K562 (cell line): ENCODE data around the gene SETMAR. TPM values are rescaled to one million over a fixed set of nuclear protein-coding genes. Genes with fewer than 3 reads are reported as not detected.

Experiments used
- ATAC-seq: fragments of 200-7000 bp; cut with Tn5 transposase; 3 replicates; pipeline ENCODE4 v1.9.1; 2020; ENCODE audit warnings: moderate library complexity
- BruUV-seq: library from RNA; stranded (reverse); fragments of 400-500 nt; replicated peaks from 2 replicates; lab custom pipeline; 2021; lab: Mats Ljungman, UMichigan
- CTCF ChIA-PET: fragments of 300-600 bp; formaldehyde crosslinking; extraction: SDS; loops from one replicate; lab custom pipeline; 2021; ENCODE audit warnings: low intra/inter-chr PET ratio; lab: Yijun Ruan, JAX
- POLR2A ChIA-PET: fragments of 300-600, 350-650 bp; sonication (Branson Sonifier 250); formaldehyde crosslinking; extraction: SDS; loops from one replicate; lab custom pipeline; 2021; ENCODE audit warnings: antibody characterized with exemption, inconsistent platforms; lab: Yijun Ruan, JAX
- DNase-seq, 4 experiments: peaks; one replicate each; pipeline versions ENCODE4 v3.0.0 to v3.0.0-alpha.2; 2011 to 2018; ENCODE audit warnings: low spot score in 3 of 4, mixed read lengths in 3 of 4; ENCODE audit errors: extremely low read depth in 1 of 4
- FAIRE-seq: peaks from 2 replicates; lab custom pipeline; 2011; peaks lifted over from hg19 to GRCh38; lab: Jason Lieb, UNC
- H2AFZ ChIP-seq: 2 replicates; pipeline ENCODE4 v1.6.0; 2011; ENCODE audit warnings: low read depth, low read length, control low read depth, inconsistent platforms
- H3K27ac ChIP-seq: fragments of 200-600 bp; 3 replicates; pipeline ENCODE4 v1.8.0; 2011; ENCODE audit warnings: low read depth, mild to moderate bottlenecking, control low read depth, inconsistent platforms, low read length, moderate library complexity, mixed read lengths; ENCODE audit errors: extremely low read depth
- H3K27me3 ChIP-seq, 2 experiments: fragments of 300-600 bp in 1 of 2; 2 replicates in 1 of 2; 3 replicates in 1 of 2; pipeline versions ENCODE4 v1.6.0 to v1.8.0; 2011; ENCODE audit warnings: inconsistent platforms in 2 of 2, low read length in 2 of 2, mild to moderate bottlenecking in 1 of 2, mixed read lengths in 1 of 2, moderate library complexity in 1 of 2; ENCODE audit not compliant: control insufficient read depth in 2 of 2, insufficient read depth in 2 of 2
- H3K36me3 ChIP-seq: fragments of 300-600 bp; 3 replicates; pipeline ENCODE4 v1.8.0; 2011; ENCODE audit warnings: mild to moderate bottlenecking, low read length, inconsistent platforms; ENCODE audit not compliant: control insufficient read depth, insufficient read depth
- H3K4me1 ChIP-seq, 2 experiments: fragments of 200-600 bp in 1 of 2; replicated peaks in 1 of 2; 2 replicates in 1 of 2; 3 replicates in 1 of 2; pipeline versions ENCODE4 v1.5.1 to v1.8.0; 2011; ENCODE audit warnings: inconsistent platforms in 2 of 2, low read length in 2 of 2, mild to moderate bottlenecking in 1 of 2, mixed read lengths in 1 of 2, moderate library complexity in 1 of 2; ENCODE audit not compliant: control insufficient read depth in 2 of 2, insufficient read depth in 2 of 2
- H3K4me2 ChIP-seq: 2 replicates; pipeline ENCODE4 v1.6.1; 2011; ENCODE audit warnings: low read length, control low read depth, inconsistent platforms, mixed read lengths; ENCODE audit not compliant: insufficient read depth
- H3K4me3 ChIP-seq: fragments of 200-600 bp; sonication (generic), shearing (Covaris generic); 2 replicates; pipeline ENCODE4 v1.5.1; 2016; ENCODE audit warnings: control low read depth, inconsistent platforms
- H3K79me2 ChIP-seq: fragments of 200-600 bp; 3 replicates; pipeline ENCODE4 v1.8.0; 2011; ENCODE audit warnings: low read length, inconsistent platforms; ENCODE audit not compliant: control insufficient read depth, insufficient read depth
- H3K9ac ChIP-seq, 2 experiments: 2 replicates each; pipeline versions ENCODE4 v1.6.0 to v1.6.1; 2011; ENCODE audit warnings: low read depth in 2 of 2, low read length in 2 of 2, control low read depth in 1 of 2, inconsistent platforms in 1 of 2, mild to moderate bottlenecking in 1 of 2, mixed read lengths in 1 of 2; ENCODE audit not compliant: insufficient read depth in 1 of 2
- H3K9me1 ChIP-seq: one replicate; pipeline ENCODE4 v1.6.0; 2011; ENCODE audit warnings: inconsistent platforms, mild to moderate bottlenecking, low read length, moderate library complexity; ENCODE audit not compliant: control insufficient read depth, insufficient read depth
- H3K9me3 ChIP-seq: replicated peaks from 2 replicates; pipeline ENCODE4 v1.5.1; 2011; ENCODE audit warnings: low read depth, low read length, inconsistent platforms; ENCODE audit not compliant: control insufficient read depth, insufficient read depth
- H4K20me1 ChIP-seq: replicated peaks from 2 replicates; pipeline ENCODE4 v1.6.1; 2011; ENCODE audit warnings: low read length, inconsistent platforms, mixed read lengths; ENCODE audit not compliant: control insufficient read depth, insufficient read depth
- BACH1 ChIP-seq: fragments of 200-800 bp; sonication (Bioruptor generic); IDR thresholded peaks from 2 replicates; pipeline ENCODE4 v1.6.1; 2016; ENCODE audit warnings: missing genetic modification characterization, missing compliant biosample characterization
- BCOR ChIP-seq: fragments of 450-650 bp; IDR thresholded peaks from 2 replicates; pipeline ENCODE4 v1.6.1; 2016
- CBFA2T2 ChIP-seq: fragments of 450-650 bp; conservative IDR thresholded peaks from 2 replicates; pipeline ENCODE4 v1.6.1; 2017; ENCODE audit warnings: mild to moderate bottlenecking
- EWSR1 ChIP-seq: fragments of 450-650 bp; IDR thresholded peaks from 2 replicates; pipeline ENCODE4 v1.6.1; 2018; ENCODE audit warnings: borderline replicate concordance, mild to moderate bottlenecking, low read depth, moderate library complexity; ENCODE audit not compliant: partially characterized antibody
- GTF2E2 ChIP-seq: fragments of 200-800 bp; sonication (Bioruptor generic); IDR thresholded peaks from 2 replicates; pipeline ENCODE4 v1.6.1; 2016; ENCODE audit warnings: missing genetic modification characterization, missing compliant biosample characterization
- MAFF ChIP-seq: IDR thresholded peaks from 2 replicates; pipeline ENCODE4 v1.6.1; 2012; ENCODE audit warnings: low read length, improper control_type of control experiment
- MCM2 ChIP-seq: fragments of 450-650 bp; IDR thresholded peaks from 2 replicates; pipeline ENCODE4 v1.6.1; 2017; ENCODE audit warnings: low read depth, mild to moderate bottlenecking
- PRMT5 ChIP-seq: sonication (generic); formaldehyde crosslinking; IDR thresholded peaks from 2 replicates; pipeline ENCODE4 v1.5.0; 2020; ENCODE audit warnings: missing genetic modification reagents
- PTBP1 ChIP-seq: fragments of 200-400 bp; formaldehyde crosslinking; IDR thresholded peaks from 2 replicates; pipeline ENCODE4 v1.6.1; 2017; ENCODE audit warnings: low read depth, low read length
- RBM25 ChIP-seq: fragments of 200-400 bp; formaldehyde crosslinking; IDR thresholded peaks from 2 replicates; pipeline ENCODE4 v1.6.1; 2018; ENCODE audit warnings: low read length, low read depth, moderate library complexity; ENCODE audit not compliant: severe bottlenecking
- SAFB ChIP-seq: fragments of 200-400 bp; formaldehyde crosslinking; IDR thresholded peaks from 2 replicates; pipeline ENCODE4 v1.6.1; 2017; ENCODE audit warnings: low read depth, low read length, borderline replicate concordance
- SIX5 ChIP-seq, 2 experiments: IDR thresholded peaks; 2 replicates each; pipeline ENCODE4 v1.6.1; 2011; ENCODE audit warnings: low read length in 2 of 2, borderline replicate concordance in 1 of 2, low read depth in 1 of 2, mild to moderate bottlenecking in 1 of 2, moderate library complexity in 1 of 2; ENCODE audit not compliant: insufficient read depth in 1 of 2
- STAT6 ChIP-seq: sonication (generic); formaldehyde crosslinking; IDR thresholded peaks from 2 replicates; pipeline ENCODE4 v1.8.1; 2023; ENCODE audit warnings: mild to moderate bottlenecking, missing genetic modification reagents
- ZBTB17 ChIP-seq: fragments of 450-650 bp; formaldehyde crosslinking; IDR thresholded peaks from 2 replicates; pipeline ENCODE4 v1.4.0; 2020; ENCODE audit warnings: mild to moderate bottlenecking
- ZKSCAN8 ChIP-seq: fragments of 200-800 bp; sonication (Bioruptor generic); IDR thresholded peaks from 2 replicates; pipeline ENCODE4 v1.6.1; 2016; ENCODE audit warnings: missing genetic modification characterization, missing compliant biosample characterization
- ZNF197 ChIP-seq: fragments of 200-800 bp; sonication (Bioruptor generic); IDR thresholded peaks from 2 replicates; pipeline ENCODE4 v1.6.1; 2016; ENCODE audit warnings: low read depth, missing genetic modification characterization, missing compliant biosample characterization
- whole genome bisulfite sequencing: fragments of 100-300 bp; shearing (Covaris generic); methylation state at CpG from one replicate; pipeline ENCODE4 v1.1.6; 2016; ENCODE audit warnings: low coverage, mixed read lengths; ENCODE audit not compliant: insufficient coverage; ENCODE audit errors: missing lambda C conversion rate; 5-methylcytosine and 5-hydroxymethylcytosine counted together
- in situ Hi-C: fragments of 300-500 bp; cut with MboI; formaldehyde crosslinking; loops from 4 replicates; pipeline ENCODE4 v1.15.0; 2018; ENCODE audit warnings: inconsistent platforms, mixed read lengths
- intact Hi-C: fragments of 100-400 bp; cut with micrococcal nuclease; formaldehyde crosslinking; loops from 2 replicates; pipeline ENCODE4 v1.14.2; 2022
- polyA plus RNA-seq, 8 experiments: library from polyadenylated mRNA; depleted of rRNA in 4 of 8; stranded (reverse) in 5 of 8; unstranded in 3 of 8; fragments of >200 nt; fragmentation: Nextera tagmentation in 2 of 8; fragmentation: Illumina TruSeq in 1 of 8; extraction: Ambion mirVana in 2 of 8; extraction: Trizol in 1 of 8; gene quantifications; 2 replicates each; pipeline versions ENCODE4 v1.2.1 to v1.2.3, GENCODE V29; 2011 to 2014; ENCODE audit warnings: inconsistent platforms in 1 of 8, missing spikeins in 1 of 8
- total RNA-seq, 7 experiments: library from RNA; depleted of rRNA in 6 of 7; stranded (reverse); fragments of >200 nt in 6 of 7; fragmentation: Illumina TruSeq in 2 of 7; extraction: Trizol in 2 of 7; gene quantifications; 2 replicates each; pipeline versions ENCODE4 v1.2.1 to v1.2.3, GENCODE V29; 2011 to 2021; ENCODE audit warnings: low replicate concordance in 1 of 7
- TF ChIP-seq, protein P1 (sequence below): fragments of 250-450 bp; sonication (Bioruptor Pico); IDR thresholded peaks from 2 replicates; pipeline ENCODE4 v1.4.0; 2020; ENCODE audit warnings: mild to moderate bottlenecking, moderate library complexity
- TF ChIP-seq, protein P2 (sequence below): sonication (generic); formaldehyde crosslinking; IDR thresholded peaks from 2 replicates; pipeline ENCODE4 v1.8.1; 2022; ENCODE audit warnings: missing genetic modification reagents

SETMAR gene
- total and polyA plus RNA-seq, 9 of the 15 experiments (the other 6 are each of a cell fraction or from before 2014, with no cell fraction given), result 5.5 to 25.1 (median 18.2) TPM

DNA sequence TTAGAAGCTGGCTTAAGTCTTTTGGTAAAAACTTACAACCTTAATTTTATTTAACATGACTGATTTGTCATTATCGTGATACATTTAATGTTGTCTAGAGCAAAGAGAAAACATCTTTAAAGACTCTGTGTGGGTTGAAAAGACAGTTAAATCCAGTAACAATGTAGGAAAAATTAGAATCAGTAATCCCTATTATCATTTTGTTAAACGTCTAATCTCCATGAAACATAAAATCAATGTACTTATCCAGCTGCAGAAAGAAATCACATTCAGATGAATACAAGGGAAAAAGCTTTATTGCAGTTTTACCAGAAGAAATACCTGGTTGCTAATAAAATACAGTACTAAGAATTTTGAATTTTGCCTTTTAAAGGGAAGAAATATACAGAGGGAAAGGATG, 21.2 kb upstream of the SETMAR start:
- ATAC-seq (no peak), FAIRE-seq (no peak), DNase-seq (no peak)
- 0% methylated on average over 2 of the region's 2 CpGs for WGBS
- H3K4me3 ChIP-seq, result no peak overlapping the region
- in situ Hi-C loops (loop anchor here (25.0 kb wide), 1 partner anchor 470 kb away; no protein-coding TSS in a partner anchor), intact Hi-C loops (no loop called here)
- no peaks in the 10 kb centered on the region for H3K4me1 ChIP-seq
- no peaks in the 10 kb centered on the region for H3K27me3 ChIP-seq
- CTCF ChIA-PET, result no interaction called here
- H3K36me3 ChIP-seq, result no peaks in the 10 kb centered on the region
- H2AFZ ChIP-seq, result no peak overlapping the region
- POLR2A ChIA-PET, result no interaction called here
- H3K79me2 ChIP-seq, result no peaks in the 10 kb centered on the region
- BruUV-seq, result no TSS peak
- TF ChIP-seq ZNF197 (CRISPR knock-in tag) (no peak), SAFB (no peak), GTF2E2 (tag) (no peak), MAFF (no peak), RBM25 (no peak), STAT6 (CRISPR knock-in tag) (no peak), SIX5 (IDR thresholded peaks at IDR 0.05; ENCODE audit: borderline replicate concordance in 1 of 2, insufficient read depth in 1 of 2, low read depth in 1 of 2, low read length in 2 of 2) (no peak), ZKSCAN8 (CRISPR knock-in tag) (no peak), CBFA2T2 (no peak), BCOR (no peak), PRMT5 (CRISPR knock-in tag) (no peak), BACH1 (no peak), EWSR1 (no peak), ZBTB17 (CRISPR knock-in tag) (no peak), PTBP1 (no peak), MCM2 (no peak)
- TF ChIP-seq, protein P1, sequence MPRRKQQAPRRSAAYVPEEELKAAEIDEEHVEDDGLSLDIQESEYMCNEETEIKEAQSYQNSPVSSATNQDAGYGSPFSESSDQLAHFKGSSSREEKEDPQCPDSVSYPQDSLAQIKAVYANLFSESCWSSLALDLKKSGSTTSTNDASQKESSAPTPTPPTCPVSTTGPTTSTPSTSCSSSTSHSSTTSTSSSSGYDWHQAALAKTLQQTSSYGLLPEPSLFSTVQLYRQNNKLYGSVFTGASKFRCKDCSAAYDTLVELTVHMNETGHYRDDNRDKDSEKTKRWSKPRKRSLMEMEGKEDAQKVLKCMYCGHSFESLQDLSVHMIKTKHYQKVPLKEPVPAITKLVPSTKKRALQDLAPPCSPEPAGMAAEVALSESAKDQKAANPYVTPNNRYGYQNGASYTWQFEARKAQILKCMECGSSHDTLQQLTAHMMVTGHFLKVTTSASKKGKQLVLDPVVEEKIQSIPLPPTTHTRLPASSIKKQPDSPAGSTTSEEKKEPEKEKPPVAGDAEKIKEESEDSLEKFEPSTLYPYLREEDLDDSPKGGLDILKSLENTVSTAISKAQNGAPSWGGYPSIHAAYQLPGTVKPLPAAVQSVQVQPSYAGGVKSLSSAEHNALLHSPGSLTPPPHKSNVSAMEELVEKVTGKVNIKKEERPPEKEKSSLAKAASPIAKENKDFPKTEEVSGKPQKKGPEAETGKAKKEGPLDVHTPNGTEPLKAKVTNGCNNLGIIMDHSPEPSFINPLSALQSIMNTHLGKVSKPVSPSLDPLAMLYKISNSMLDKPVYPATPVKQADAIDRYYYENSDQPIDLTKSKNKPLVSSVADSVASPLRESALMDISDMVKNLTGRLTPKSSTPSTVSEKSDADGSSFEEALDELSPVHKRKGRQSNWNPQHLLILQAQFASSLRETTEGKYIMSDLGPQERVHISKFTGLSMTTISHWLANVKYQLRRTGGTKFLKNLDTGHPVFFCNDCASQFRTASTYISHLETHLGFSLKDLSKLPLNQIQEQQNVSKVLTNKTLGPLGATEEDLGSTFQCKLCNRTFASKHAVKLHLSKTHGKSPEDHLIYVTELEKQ, result no peak
- TF ChIP-seq, protein P2, sequence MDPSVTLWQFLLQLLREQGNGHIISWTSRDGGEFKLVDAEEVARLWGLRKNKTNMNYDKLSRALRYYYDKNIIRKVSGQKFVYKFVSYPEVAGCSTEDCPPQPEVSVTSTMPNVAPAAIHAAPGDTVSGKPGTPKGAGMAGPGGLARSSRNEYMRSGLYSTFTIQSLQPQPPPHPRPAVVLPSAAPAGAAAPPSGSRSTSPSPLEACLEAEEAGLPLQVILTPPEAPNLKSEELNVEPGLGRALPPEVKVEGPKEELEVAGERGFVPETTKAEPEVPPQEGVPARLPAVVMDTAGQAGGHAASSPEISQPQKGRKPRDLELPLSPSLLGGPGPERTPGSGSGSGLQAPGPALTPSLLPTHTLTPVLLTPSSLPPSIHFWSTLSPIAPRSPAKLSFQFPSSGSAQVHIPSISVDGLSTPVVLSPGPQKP, result no peak
- H3K9me1 ChIP-seq, result no peaks in the 10 kb centered on the region
- H4K20me1 ChIP-seq, result no peaks in the 10 kb centered on the region
- no peak overlapping the region for H3K4me2 ChIP-seq
- no peak overlapping the region for H3K27ac ChIP-seq
- no peaks in the 10 kb centered on the region for H3K9me3 ChIP-seq
- H3K9ac ChIP-seq, result no peak overlapping the region
